T follicular helper cell (primary cell): Measurements from ENCODE around the gene ZFYVE28.

ENCODE experiments used
- DNase-seq: peaks from one replicate; pipeline ENCODE4 v3.0.0-alpha.2; 2020; ENCODE audit warnings: low read depth

Gene ZFYVE28

GRCh38 chr4:2428496-2429213 is 10.2 kb upstream of the ZFYVE28 start:
- no peak for DNase-seq

- DNase-seq: no peak
Measured at GRCh38 chr4:2427383-2428334, 9.2 kb upstream of the ZFYVE28 start.

- no peak for DNase-seq
Measured at GRCh38 chr4:2426711-2427275, 8.3 kb upstream of the ZFYVE28 start.

GRCh38 chr4:2426069-2426397 is 7.6 kb upstream of the ZFYVE28 start:
- DNase-seq: no peak

- no peak for DNase-seq
Measured at GRCh38 chr4:2425386-2426068, 7.1 kb upstream of the ZFYVE28 start.

GRCh38 chr4:2424581-2424980 is 6.1 kb upstream of the ZFYVE28 start:
- DNase-seq: no peak

GRCh38 chr4:2423695-2424094 is 5.2 kb upstream of the ZFYVE28 start:
- DNase-seq: no peak

GRCh38 chr4:2423066-2423465 is 4.6 kb upstream of the ZFYVE28 start:
- DNase-seq: no peak

GRCh38 chr4:2421928-2422327 is 3.5 kb upstream of the ZFYVE28 start:
- DNase-seq: no peak

- DNase-seq: no peak
Measured at GRCh38 chr4:2419814-2420213, 1.4 kb upstream of the ZFYVE28 start.

- DNase-seq: peak; percentile 99
Measured at GRCh38 chr4:2418650-2419571, 466 bp upstream of the ZFYVE28 start, which contains the start of gene CFAP99. Gene CFAP99, plus strand, starts transcription at chr4:2418955.

GRCh38 chr4:2417226-2417764 is 1.1 kb downstream of the ZFYVE28 start:
- DNase-seq: no peak

- DNase-seq: no peak
Measured at GRCh38 chr4:2416564-2417225, 1.8 kb downstream of the ZFYVE28 start.

GRCh38 chr4:2415881-2416563 is 2.4 kb downstream of the ZFYVE28 start:
- DNase-seq: no peak

GRCh38 chr4:2415213-2415612 is 3.2 kb downstream of the ZFYVE28 start:
- no peak for DNase-seq

GRCh38 chr4:2413821-2414610 is 4.4 kb downstream of the ZFYVE28 start:
- DNase-seq: no peak

- peak; percentile 81 for DNase-seq
Measured at GRCh38 chr4:2412885-2413716, 5.3 kb downstream of the ZFYVE28 start.

GRCh38 chr4:2412534-2412884 is 5.9 kb downstream of the ZFYVE28 start:
- peak; percentile 43 for DNase-seq
